ENCODE data around the gene SLC4A11. TPM values are rescaled to one million over a fixed set of nuclear protein-coding genes. Genes with fewer than 3 reads are reported as not detected.

SLC4A11 gene
- polyA plus RNA-seq, 1 of the 3 experiments (the other 2 are of a cell fraction), result 2.7 TPM

DNA sequence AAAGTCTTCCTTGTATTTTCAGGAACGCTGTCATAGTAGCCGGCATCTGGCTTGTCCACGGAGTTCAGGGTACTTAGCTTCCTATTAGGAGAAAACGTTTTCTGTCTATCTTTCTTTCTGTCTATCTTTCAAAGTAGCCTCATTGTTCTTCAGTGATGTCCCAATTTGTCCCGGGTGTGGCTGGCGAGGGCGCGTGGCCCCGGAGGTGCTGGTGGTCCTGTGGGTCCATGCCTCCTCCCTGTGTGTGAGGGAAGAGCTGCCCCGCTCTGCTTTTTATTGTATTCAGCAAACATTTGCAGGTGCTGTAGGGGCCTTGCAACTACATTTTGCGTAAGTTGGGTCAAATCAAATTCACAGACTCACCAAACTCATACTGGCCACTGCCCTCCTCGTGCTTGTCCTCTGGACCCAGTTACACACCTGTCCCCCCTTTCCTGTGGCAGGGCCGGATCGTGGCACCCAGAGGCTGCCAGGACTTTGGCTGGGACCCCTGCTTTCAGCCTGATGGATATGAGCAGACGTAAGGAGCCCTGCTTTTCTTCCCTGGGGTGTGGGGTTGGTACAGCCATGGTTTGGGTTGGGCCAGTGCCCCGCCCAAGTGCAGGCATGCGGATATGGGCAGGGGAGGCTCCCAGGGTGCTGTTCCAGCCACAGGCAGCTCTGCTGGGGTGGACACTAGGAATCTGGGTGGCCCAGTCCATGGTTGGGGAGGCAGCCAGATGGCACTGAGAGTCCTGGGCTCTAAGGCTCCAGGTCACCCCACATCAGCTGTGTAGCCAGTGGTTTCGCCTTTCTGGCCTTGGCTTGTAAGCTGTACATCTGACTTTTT lies 17.4 kb downstream of the SLC4A11 start:
- Histone ChIP-seq H3K79me2 (ENCODE audit: insufficient read depth) (no peaks in the 10 kb centered on the region), H3K4me1 (ENCODE audit: control insufficient read depth in 1 of 2, insufficient read depth in 2 of 2, low read depth in 1 of 2, low read length in 1 of 2) (peaks cover 0 to 2% of the 10 kb centered on the region in 2 experiments; a peak in 1 of 4 replicates), H3K36me3 (replicated peaks in 1 of 2; ENCODE audit: control insufficient read depth in 1 of 2, insufficient read depth in 2 of 2, low read length in 1 of 2) (peaks cover 12 to 24% of the 10 kb centered on the region in 2 experiments), H4K20me1 (ENCODE audit: insufficient read depth) (no peaks in the 10 kb centered on the region), H3K4me2 (no peak overlapping the region), H3K9ac (no peak overlapping the region), H3K4me3 (ENCODE audit: low read depth in 2 of 2, low read length in 1 of 2) (no peak overlapping the region), H3F3A (replicated peaks; ENCODE audit: insufficient read depth) (no peaks in the 10 kb centered on the region), H3K27me3 (ENCODE audit: insufficient read depth) (no peaks in the 10 kb centered on the region), H3K27ac (ENCODE audit: low read depth in 2 of 2, low read length in 1 of 2) (no peak overlapping the region), H3K9me3 (no peaks in the 10 kb centered on the region), H2AFZ (ENCODE audit: low read depth) (no peak overlapping the region), H3K9me2 (no peaks in the 10 kb centered on the region)
- TF ChIP-seq GATA2 (CRISPR knock-in tag; IDR thresholded peaks at IDR 0.05) (no peak), GABPA (IDR thresholded peaks at IDR 0.05; ENCODE audit: low read depth) (no peak), NFIC (IDR thresholded peaks at IDR 0.05; ENCODE audit: borderline replicate concordance) (no peak), MEF2A (IDR thresholded peaks at IDR 0.05; ENCODE audit: borderline replicate concordance, low read depth) (no peak), RCOR1 (IDR thresholded peaks at IDR 0.05; ENCODE audit: low read length) (no peak), JUND (IDR thresholded peaks at IDR 0.05) (no peak), TCF12 (IDR thresholded peaks at IDR 0.05) (no peak)
- TF ChIP-seq, protein P1, sequence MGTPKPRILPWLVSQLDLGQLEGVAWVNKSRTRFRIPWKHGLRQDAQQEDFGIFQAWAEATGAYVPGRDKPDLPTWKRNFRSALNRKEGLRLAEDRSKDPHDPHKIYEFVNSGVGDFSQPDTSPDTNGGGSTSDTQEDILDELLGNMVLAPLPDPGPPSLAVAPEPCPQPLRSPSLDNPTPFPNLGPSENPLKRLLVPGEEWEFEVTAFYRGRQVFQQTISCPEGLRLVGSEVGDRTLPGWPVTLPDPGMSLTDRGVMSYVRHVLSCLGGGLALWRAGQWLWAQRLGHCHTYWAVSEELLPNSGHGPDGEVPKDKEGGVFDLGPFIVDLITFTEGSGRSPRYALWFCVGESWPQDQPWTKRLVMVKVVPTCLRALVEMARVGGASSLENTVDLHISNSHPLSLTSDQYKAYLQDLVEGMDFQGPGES (IDR thresholded peaks at IDR 0.05; ENCODE audit: low read depth, low read length), result no peak
- DNase-seq, result no peak
- CTCF ChIA-PET, result interaction anchor here (0.9 to 6.0 kb wide), 5 partner anchors 8 to 98 kb away, joined by 3 to 93 read pairs (median 3); no protein-coding TSS in a partner anchor
- POLR2A ChIA-PET, result no interaction called here
- 89% methylated on average over 16 of the region's 18 CpGs for WGBS (ENCODE audit: low lambda C conversion rate)

DNA sequence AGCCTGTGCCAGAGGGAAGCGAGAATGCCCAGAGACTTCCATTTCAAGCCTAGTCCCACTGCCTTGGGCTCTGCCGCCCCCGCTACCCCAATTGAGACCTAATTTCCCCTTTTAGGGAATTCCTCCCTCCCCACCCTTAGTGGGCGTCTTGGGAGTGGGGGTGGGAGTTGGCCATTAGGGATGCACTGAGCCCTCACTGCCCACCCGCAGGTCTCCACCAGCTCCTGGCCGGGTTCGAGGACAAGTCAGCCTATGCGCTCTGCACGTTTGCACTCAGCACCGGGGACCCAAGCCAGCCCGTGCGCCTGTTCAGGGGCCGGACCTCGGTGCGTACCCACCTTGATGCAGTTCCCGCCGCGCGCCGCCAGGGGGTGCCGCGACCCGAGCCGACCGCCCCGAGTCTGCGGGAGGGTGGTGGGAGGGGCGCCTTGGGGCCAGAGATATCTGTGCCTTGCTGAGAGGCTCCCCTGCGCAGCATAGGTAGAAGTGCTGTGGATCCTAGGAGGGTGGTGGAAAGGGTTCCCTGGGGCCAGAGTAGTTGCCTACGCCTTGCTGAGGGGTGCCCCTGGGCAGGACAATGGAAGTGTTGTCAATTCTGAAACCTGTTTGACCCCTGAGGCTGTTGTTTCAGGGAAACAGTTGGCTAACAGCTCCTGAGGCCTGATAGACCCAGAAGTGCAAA lies 20.5 kb downstream of the SLC4A11 start:
- H3K9me2 ChIP-seq, result no peaks in the 10 kb centered on the region
- DNase-seq, result peak; percentile 95
- ChIA-PET POLR2A (no interaction called here), CTCF (interaction anchor here (0.6 to 6.0 kb wide), 37 partner anchors 9 to 341 kb away, joined by 3 to 93 read pairs (median 4); partner anchors contain the start of genes ITPA and SLC4A11)
- no peak overlapping the region; a peak in 1 of 4 replicates for H3K4me3 ChIP-seq (ENCODE audit: low read depth in 2 of 2, low read length in 1 of 2)
- 46% methylated on average over 18 of the region's 30 CpGs for WGBS (ENCODE audit: low lambda C conversion rate)
- no peaks in the 10 kb centered on the region for H3K27me3 ChIP-seq (ENCODE audit: insufficient read depth)
- no peak overlapping the region for H3K4me2 ChIP-seq
- no peak overlapping the region for H2AFZ ChIP-seq (ENCODE audit: low read depth)
- H3K79me2 ChIP-seq (ENCODE audit: insufficient read depth), result no peaks in the 10 kb centered on the region
- no peaks in the 10 kb centered on the region for H3F3A ChIP-seq (replicated peaks; ENCODE audit: insufficient read depth)
- peaks cover 0 to 2% of the 10 kb centered on the region in 2 experiments; a peak in 1 of 4 replicates for H3K4me1 ChIP-seq (ENCODE audit: control insufficient read depth in 1 of 2, insufficient read depth in 2 of 2, low read depth in 1 of 2, low read length in 1 of 2)
- peaks cover 17 to 28% of the 10 kb centered on the region in 2 experiments for H3K36me3 ChIP-seq (replicated peaks in 1 of 2; ENCODE audit: control insufficient read depth in 1 of 2, insufficient read depth in 2 of 2, low read length in 1 of 2)
- no peaks in the 10 kb centered on the region for H4K20me1 ChIP-seq (ENCODE audit: insufficient read depth)
- no peak overlapping the region for H3K9ac ChIP-seq
- no peaks in the 10 kb centered on the region for H3K9me3 ChIP-seq
- H3K27ac ChIP-seq (ENCODE audit: low read depth in 2 of 2, low read length in 1 of 2), result no peak overlapping the region; a peak in 1 of 4 replicates
- TF ChIP-seq, protein P2, sequence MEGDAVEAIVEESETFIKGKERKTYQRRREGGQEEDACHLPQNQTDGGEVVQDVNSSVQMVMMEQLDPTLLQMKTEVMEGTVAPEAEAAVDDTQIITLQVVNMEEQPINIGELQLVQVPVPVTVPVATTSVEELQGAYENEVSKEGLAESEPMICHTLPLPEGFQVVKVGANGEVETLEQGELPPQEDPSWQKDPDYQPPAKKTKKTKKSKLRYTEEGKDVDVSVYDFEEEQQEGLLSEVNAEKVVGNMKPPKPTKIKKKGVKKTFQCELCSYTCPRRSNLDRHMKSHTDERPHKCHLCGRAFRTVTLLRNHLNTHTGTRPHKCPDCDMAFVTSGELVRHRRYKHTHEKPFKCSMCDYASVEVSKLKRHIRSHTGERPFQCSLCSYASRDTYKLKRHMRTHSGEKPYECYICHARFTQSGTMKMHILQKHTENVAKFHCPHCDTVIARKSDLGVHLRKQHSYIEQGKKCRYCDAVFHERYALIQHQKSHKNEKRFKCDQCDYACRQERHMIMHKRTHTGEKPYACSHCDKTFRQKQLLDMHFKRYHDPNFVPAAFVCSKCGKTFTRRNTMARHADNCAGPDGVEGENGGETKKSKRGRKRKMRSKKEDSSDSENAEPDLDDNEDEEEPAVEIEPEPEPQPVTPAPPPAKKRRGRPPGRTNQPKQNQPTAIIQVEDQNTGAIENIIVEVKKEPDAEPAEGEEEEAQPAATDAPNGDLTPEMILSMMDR (IDR thresholded peaks at IDR 0.05), result peak; percentile 88
- no peak for TF ChIP-seq MXI1 (IDR thresholded peaks at IDR 0.05; ENCODE audit: low read depth, low read length)
- TF ChIP-seq RCOR1 (IDR thresholded peaks at IDR 0.05; ENCODE audit: low read length), result no peak
- TF ChIP-seq FOSL2 (IDR thresholded peaks at IDR 0.05; ENCODE audit: borderline replicate concordance, low read depth), result no peak
- no peak for TF ChIP-seq EP300 (IDR thresholded peaks at IDR 0.05; ENCODE audit: borderline replicate concordance in 1 of 2, low read depth in 1 of 2, low read length in 1 of 2)
- no peak for TF ChIP-seq MEF2A (IDR thresholded peaks at IDR 0.05; ENCODE audit: borderline replicate concordance, low read depth)
- TF ChIP-seq RAD21 (IDR thresholded peaks at IDR 0.05; ENCODE audit: low read length), result peak; percentile 69
- no peak for TF ChIP-seq ELF1 (IDR thresholded peaks at IDR 0.05)
- TF ChIP-seq SMC3 (IDR thresholded peaks at IDR 0.05; ENCODE audit: low read depth, low read length), result peak; percentile 82
- no peak for TF ChIP-seq CHD2 (IDR thresholded peaks at IDR 0.05; ENCODE audit: low read length, partially characterized antibody)
- TF ChIP-seq GABPA (IDR thresholded peaks at IDR 0.05; ENCODE audit: low read depth), result no peak
- peak; percentile 27; the same call in 1 of the 2 replicates for TF ChIP-seq NRF1 (IDR thresholded peaks at IDR 0.05; ENCODE audit: low read depth, low read length)
- TF ChIP-seq JUND (IDR thresholded peaks at IDR 0.05), result no peak
- TF ChIP-seq, protein P3, sequence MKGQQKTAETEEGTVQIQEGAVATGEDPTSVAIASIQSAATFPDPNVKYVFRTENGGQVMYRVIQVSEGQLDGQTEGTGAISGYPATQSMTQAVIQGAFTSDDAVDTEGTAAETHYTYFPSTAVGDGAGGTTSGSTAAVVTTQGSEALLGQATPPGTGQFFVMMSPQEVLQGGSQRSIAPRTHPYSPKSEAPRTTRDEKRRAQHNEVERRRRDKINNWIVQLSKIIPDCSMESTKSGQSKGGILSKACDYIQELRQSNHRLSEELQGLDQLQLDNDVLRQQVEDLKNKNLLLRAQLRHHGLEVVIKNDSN (IDR thresholded peaks at IDR 0.05; ENCODE audit: borderline replicate concordance, low read depth), result no peak
- no peak for TF ChIP-seq TCF12 (IDR thresholded peaks at IDR 0.05)
- TF ChIP-seq, protein P1 (IDR thresholded peaks at IDR 0.05; ENCODE audit: low read depth, low read length), result no peak
- no peak for TF ChIP-seq FOXM1 (IDR thresholded peaks at IDR 0.05; ENCODE audit: low read depth)
- TF ChIP-seq TAF1 (IDR thresholded peaks at IDR 0.05; ENCODE audit: borderline replicate concordance, low read depth, low read length), result no peak
